T-helper 1 cell treated with Interleukin-12 subunit alpha and Interleukin-12 subunit beta and Interleukin-4 antibody, amounts not matched to agents 30 μg/mL and 1 μg/mL, for 36 hours (primary cell): Measurements from ENCODE around the gene GZMA.

Experiments used
- H3K27ac Mint-ChIP-seq: one replicate; pipeline ENCODE4 v1.8.0; 2021; ENCODE audit warnings: mild to moderate bottlenecking, mixed read lengths
- H3K27me3 Mint-ChIP-seq: one replicate; pipeline ENCODE4 v1.8.0; 2021; ENCODE audit warnings: low read depth, mixed read lengths
- H3K36me3 Mint-ChIP-seq: one replicate; pipeline ENCODE4 v1.8.0; 2021; ENCODE audit warnings: low read depth, mixed read lengths
- H3K4me1 Mint-ChIP-seq: one replicate; pipeline ENCODE4 v1.8.0; 2021; ENCODE audit warnings: low read depth, mixed read lengths
- H3K4me3 Mint-ChIP-seq: one replicate; pipeline ENCODE4 v1.8.0; 2021; ENCODE audit warnings: mild to moderate bottlenecking, moderate library complexity, mixed read lengths
- H3K9me3 Mint-ChIP-seq: one replicate; pipeline ENCODE4 v1.8.0; 2021; ENCODE audit warnings: mixed read lengths

Gene GZMA

DNA sequence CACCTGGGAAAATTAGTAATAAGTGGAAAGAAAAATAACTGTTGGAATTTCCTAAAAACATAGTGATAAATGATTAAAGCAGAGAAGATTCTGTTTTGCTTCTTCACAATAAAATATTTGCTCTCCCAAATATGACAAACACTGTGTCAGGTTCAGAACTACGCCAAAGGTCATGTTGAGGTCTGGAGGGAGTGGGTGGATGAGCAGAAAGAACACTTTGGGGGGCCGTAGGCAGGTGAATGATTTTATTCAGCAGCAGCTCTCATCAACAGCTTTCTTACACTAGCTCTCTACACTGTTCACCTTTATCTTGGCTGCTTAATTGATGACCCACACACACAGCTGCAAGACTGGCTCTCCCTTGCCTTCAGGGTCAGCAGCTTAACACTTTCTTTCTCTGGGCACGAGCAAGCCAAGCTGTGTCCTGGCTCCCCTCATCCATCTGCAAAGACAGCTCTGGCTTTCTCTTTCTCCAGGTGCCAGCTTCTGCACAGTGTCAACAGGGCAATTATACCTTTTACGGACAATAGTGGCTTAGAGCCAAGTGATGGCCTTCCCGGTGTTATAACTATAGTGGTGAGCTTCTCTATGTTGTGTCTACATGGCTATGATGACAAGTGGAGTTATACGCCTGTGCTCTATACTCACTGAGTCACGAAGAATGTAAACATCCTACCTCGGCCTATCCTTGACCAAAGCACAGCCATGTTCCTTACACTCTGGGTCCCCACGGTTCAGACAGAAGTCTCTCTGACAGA is 38.6 kb downstream of the GZMA start:
- Mint-ChIP-seq H3K27me3 (peaks cover 26% of the 10 kb centered on the region), H3K9me3 (no peaks in the 10 kb centered on the region), H3K4me3 (no peak overlapping the region), H3K27ac (peak overlapping the region; percentile 34), H3K4me1 (peaks cover 37% of the 10 kb centered on the region), H3K36me3 (peaks cover 20% of the 10 kb centered on the region)

DNA sequence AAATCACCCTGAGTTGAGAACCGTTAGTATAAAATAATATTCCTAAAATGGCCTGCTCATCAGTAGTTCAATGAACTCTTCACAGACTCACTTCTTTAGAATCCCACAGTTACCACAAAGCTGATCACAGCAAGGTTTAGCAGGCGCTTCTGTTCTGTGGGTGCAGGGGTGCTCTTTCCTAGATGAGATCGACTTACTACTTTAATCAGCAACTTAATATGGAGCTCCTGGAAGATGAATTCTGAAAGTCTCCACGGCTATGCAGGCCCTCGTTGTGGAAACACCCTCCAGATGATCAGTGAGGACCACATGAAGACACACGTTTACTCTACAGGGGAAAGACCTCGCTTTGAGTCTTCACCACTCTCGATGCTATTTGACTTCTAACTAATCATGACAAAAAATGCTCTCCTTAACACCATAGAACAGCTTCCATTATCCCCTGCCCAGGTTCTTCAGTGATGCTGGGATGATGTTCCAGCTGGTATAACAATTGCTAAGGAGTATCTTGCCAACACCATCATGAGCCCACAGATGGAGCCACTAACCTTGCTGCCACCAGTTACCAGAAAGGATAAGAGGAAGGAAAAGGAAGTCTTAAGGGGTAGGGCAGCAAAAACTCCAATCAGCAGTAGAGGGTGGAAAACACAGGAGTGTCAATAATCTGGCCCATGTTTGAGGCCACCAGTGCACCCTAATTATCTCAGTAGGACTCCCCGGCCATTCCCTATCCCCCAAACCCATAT is 39.7 kb downstream of the GZMA start:
- Mint-ChIP-seq H3K9me3 (no peaks in the 10 kb centered on the region), H3K27ac (peak overlapping the region; percentile 45), H3K27me3 (peaks cover 26% of the 10 kb centered on the region), H3K4me3 (no peak overlapping the region), H3K4me1 (peaks cover 43% of the 10 kb centered on the region), H3K36me3 (peaks cover 20% of the 10 kb centered on the region)

DNA sequence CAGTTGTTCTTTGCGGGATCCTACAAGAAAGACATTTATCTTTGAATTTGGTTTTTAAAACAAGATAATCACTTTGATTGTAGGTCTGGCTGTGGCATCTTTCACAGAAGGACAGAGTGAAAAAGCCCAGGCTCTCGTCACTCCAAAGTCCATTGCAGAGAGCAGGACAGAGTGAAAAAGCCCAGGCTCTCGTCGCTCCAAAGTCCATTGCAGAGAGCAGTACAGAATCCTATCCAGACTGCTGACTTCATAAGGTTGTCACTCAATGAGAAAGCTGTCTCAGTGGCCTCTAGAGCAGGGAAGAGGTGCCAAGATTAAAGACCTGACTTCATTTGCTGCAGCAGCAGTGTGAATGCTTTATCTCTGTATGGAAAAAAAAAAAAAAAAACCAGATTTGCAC is 41.2 kb downstream of the GZMA start:
- H3K4me1 Mint-ChIP-seq: peaks cover 41% of the 10 kb centered on the region
- peaks cover 17% of the 10 kb centered on the region for H3K36me3 Mint-ChIP-seq
- H3K27me3 Mint-ChIP-seq: peaks cover 28% of the 10 kb centered on the region
- no peaks in the 10 kb centered on the region for H3K9me3 Mint-ChIP-seq
- no peak overlapping the region for H3K27ac Mint-ChIP-seq
- no peak overlapping the region for H3K4me3 Mint-ChIP-seq

DNA sequence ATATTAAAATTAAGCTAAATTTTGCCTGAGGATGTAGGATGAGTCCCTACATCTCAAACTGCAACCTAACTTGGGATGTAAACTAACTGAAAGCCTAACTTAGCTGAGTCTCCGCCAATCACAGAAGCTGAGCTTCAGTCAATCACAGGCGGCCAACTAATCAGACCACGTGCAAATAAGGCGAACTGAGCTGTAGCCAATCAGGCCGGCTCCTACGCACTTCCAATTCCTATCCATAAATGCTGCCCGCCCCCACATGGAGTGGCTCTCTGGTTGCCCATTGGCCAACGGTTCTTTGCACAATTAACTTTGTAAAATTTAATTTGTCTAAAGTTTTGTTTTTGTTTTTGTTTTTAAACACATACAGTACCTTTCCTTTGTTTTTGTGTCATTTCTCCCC is 43.6 kb downstream of the GZMA start:
- no peaks in the 10 kb centered on the region for H3K9me3 Mint-ChIP-seq
- peak overlapping the region; percentile 41 for H3K27ac Mint-ChIP-seq
- H3K27me3 Mint-ChIP-seq: peaks cover 48% of the 10 kb centered on the region
- H3K36me3 Mint-ChIP-seq: peaks cover 16% of the 10 kb centered on the region
- peaks cover 36% of the 10 kb centered on the region for H3K4me1 Mint-ChIP-seq
- H3K4me3 Mint-ChIP-seq: peak overlapping the region; percentile 41

DNA sequence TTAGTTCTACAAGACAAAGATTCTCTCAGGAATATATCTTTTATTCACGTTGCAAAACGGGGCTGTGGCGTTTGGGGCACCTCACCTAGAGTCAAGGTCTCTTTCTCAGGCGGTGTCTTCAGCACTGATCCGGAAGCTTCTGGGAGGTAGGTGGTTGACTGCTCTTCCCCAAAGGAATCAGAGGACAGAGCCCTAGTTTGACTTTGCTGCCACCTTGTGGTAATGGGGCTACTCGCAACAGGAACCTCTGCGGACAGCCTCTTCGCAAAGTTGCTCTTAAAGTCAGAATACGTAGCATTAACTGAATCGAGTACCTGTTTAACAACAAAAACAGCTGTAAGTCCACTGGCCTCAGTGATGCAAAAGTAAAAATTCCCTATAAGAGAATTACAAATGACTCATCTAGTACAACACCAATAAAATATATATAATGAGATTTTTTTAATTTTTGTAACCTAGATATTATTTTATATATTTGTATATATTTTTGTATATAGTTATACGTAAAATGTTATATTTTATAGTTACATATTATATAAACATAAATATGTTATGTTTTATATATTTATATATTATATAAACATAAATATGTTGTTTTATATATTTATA is 44.2 kb downstream of the GZMA start:
- H3K4me3 Mint-ChIP-seq: peak overlapping the region; percentile 41
- peak overlapping the region; percentile 41 for H3K27ac Mint-ChIP-seq
- H3K36me3 Mint-ChIP-seq: peaks cover 16% of the 10 kb centered on the region

DNA sequence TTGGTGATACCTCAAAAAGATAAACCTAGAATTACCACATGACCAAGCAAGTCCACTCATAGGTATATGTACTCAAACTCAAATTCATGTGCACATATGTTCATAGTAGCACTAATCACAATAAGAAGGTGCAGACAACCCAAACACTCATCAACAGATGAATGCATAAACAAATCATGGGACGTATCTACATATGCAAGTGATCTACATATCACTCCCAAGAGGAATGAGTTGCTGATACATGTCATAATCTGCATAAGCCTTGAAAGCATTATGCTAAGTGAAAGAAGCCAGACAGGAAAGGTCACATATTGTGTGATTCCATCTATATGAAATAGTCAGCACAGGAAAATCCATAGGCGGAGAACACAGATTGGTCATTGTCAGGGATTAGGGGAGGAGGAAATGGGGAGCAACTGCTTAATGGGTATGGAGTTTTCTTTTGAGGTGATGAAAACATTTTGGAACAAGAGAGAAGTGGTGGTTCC is 46.9 kb downstream of the GZMA start:
- Mint-ChIP-seq H3K4me1 (peaks cover 18% of the 10 kb centered on the region), H3K36me3 (peaks cover 8% of the 10 kb centered on the region), H3K9me3 (no peaks in the 10 kb centered on the region), H3K27me3 (peaks cover 69% of the 10 kb centered on the region), H3K4me3 (no peak overlapping the region), H3K27ac (no peak overlapping the region)

More for the DNA sequence above, 44.2 kb downstream of the GZMA start:
- H3K9me3 Mint-ChIP-seq: no peaks in the 10 kb centered on the region
- peaks cover 30% of the 10 kb centered on the region for H3K4me1 Mint-ChIP-seq
- H3K27me3 Mint-ChIP-seq: peaks cover 52% of the 10 kb centered on the region

DNA sequence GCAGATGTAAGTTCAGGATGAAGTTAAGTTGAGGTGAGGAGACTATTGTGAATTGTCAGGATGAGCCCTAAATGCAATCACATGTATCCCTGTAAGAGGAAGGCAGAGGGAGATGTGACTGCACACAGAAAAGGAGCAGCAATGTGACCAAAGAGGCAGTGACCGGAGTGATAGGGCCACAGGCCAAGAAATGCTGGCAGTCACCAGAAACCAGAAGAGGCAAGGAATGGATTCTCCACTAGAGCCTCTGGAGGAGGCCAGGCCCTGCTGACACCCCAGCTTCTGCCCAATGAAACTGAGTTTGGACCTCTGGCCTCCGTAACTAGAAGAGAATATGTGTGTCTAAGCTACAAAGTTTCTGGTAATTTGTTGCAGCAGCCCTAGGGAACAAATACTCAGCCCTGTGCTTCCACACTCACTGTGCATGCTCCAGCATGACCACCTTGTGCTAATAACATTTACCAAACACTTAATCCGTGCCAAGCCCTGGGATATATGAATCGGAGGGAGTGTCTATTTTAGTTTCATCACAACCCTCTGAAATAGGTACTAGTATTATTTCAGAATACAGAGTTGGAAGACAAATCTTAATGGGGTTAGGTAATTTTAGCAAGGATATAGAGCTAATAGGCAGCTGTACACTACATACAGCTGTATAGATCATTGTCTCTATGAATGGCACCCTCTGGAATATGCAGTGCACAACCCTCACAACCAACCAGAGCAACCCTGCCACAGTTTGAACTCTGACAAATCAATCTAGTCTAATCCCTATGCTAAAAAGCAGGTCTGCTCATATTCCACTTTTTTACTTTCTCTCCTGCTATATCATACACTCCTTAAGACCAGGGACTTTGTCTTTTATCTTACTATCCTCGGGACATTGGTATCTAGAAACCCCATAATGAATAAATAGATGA is 49.7 kb downstream of the GZMA start:
- Mint-ChIP-seq H3K9me3 (no peaks in the 10 kb centered on the region), H3K4me3 (no peak overlapping the region), H3K27me3 (peaks cover 81% of the 10 kb centered on the region), H3K36me3 (no peaks in the 10 kb centered on the region), H3K4me1 (no peaks in the 10 kb centered on the region), H3K27ac (no peak overlapping the region)

DNA sequence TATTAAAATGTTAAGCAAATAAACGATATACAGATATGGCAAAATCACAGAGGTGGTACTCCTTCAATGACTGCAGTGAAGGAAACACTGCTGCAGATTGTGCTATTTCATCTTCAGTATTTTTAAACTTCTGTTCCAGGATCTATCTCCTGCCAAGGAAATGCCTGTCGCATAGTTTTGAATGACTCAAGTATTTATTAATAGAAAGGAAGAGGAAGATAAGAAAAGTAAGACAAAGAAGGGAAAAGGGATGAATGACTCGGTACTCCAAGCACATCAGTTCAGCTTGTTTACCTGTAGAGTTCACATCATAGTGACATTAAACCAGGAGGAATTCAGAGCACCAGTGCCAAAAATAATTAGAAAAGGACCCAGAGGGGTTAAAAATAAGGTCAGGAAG is 52.4 kb downstream of the GZMA start:
- Mint-ChIP-seq H3K27ac (no peak overlapping the region), H3K27me3 (peaks cover 78% of the 10 kb centered on the region), H3K9me3 (no peaks in the 10 kb centered on the region), H3K36me3 (no peaks in the 10 kb centered on the region), H3K4me3 (no peak overlapping the region), H3K4me1 (peaks cover 3% of the 10 kb centered on the region)
